HepG2 (cell line): ENCODE measurements around the gene TCTA. TPM values are rescaled to one million over a fixed set of nuclear protein-coding genes. Genes with fewer than 3 reads are reported as not detected.

Experiments
- ATAC-seq: fragments of 200-7000 bp; cut with Tn5 transposase; 3 replicates; pipeline ENCODE4 v1.9.1; 2020; ENCODE audit warnings: mild to moderate bottlenecking, moderate library complexity
- BruUV-seq: library from RNA; stranded (reverse); fragments of 400-500 nt; replicated peaks from 2 replicates; lab custom pipeline; 2021; lab: Mats Ljungman, UMichigan
- CTCF ChIA-PET: fragments of 300-600 bp; formaldehyde crosslinking; extraction: SDS; loops from one replicate; lab custom pipeline; 2021; ENCODE audit warnings: low total read pairs, inconsistent platforms, low intra/inter-chr PET ratio; lab: Yijun Ruan, JAX
- POLR2A ChIA-PET: fragments of 350-600 bp; sonication (Branson Sonifier 250); formaldehyde crosslinking; loops from one replicate; lab custom pipeline; 2020; ENCODE audit warnings: antibody characterized with exemption, inconsistent platforms; lab: Yijun Ruan, JAX
- DNase-seq: peaks from one replicate; pipeline ENCODE4 v3.0.0-alpha.2; 2015; ENCODE audit warnings: low spot score
- FAIRE-seq: peaks from 3 replicates; lab custom pipeline; 2011; peaks lifted over from hg19 to GRCh38; lab: Jason Lieb, UNC
- H2AFZ ChIP-seq: one replicate; pipeline ENCODE4 v1.6.1; 2011; ENCODE audit warnings: low read length, inconsistent platforms
- H3K27ac ChIP-seq: fragments of 300-600 bp; 3 replicates; pipeline ENCODE4 v1.8.0; 2011; ENCODE audit warnings: mixed run types, mild to moderate bottlenecking, mixed read lengths, low read length, inconsistent platforms; ENCODE audit not compliant: insufficient read depth; ENCODE audit errors: extremely low read length
- H3K27me3 ChIP-seq, 2 experiments: fragments of 200-600 bp in 1 of 2; 2 replicates in 1 of 2; 3 replicates in 1 of 2; pipeline versions ENCODE4 v1.6.0 to v1.8.0; 2011; ENCODE audit warnings: low read length in 2 of 2, mild to moderate bottlenecking in 2 of 2, moderate library complexity in 2 of 2, inconsistent platforms in 1 of 2; ENCODE audit not compliant: insufficient read depth in 2 of 2, control insufficient read depth in 1 of 2
- H3K36me3 ChIP-seq, 2 experiments: fragments of 200-600 bp in 1 of 2; replicated peaks in 1 of 2; 2 replicates in 1 of 2; 3 replicates in 1 of 2; pipeline versions ENCODE4 v1.5.1 to v1.8.0; 2011; ENCODE audit warnings: low read length in 2 of 2, inconsistent platforms in 1 of 2; ENCODE audit not compliant: insufficient read depth in 2 of 2, control insufficient read depth in 1 of 2
- H3K4me1 ChIP-seq: 2 replicates; pipeline ENCODE4 v1.5.1; 2012; ENCODE audit warnings: low read length, inconsistent platforms; ENCODE audit not compliant: insufficient read depth
- H3K4me2 ChIP-seq: 2 replicates; pipeline ENCODE4 v1.6.0; 2011; ENCODE audit warnings: low read depth, low read length, inconsistent platforms
- H3K4me3 ChIP-seq, 3 experiments: fragments of 200-600 bp in 1 of 3; sonication (generic), shearing (Covaris generic) in 1 of 3; replicated peaks in 1 of 3; 2 replicates each; pipeline ENCODE4 v1.5.1; 2011 to 2016; ENCODE audit warnings: low read length in 3 of 3, inconsistent platforms in 2 of 3, low read depth in 2 of 3, mild to moderate bottlenecking in 2 of 3, control low read depth in 1 of 3, mixed read lengths in 1 of 3; ENCODE audit not compliant: insufficient read depth in 1 of 3
- H3K79me2 ChIP-seq: one replicate; pipeline ENCODE4 v1.6.1; 2011; ENCODE audit warnings: low read length, inconsistent platforms; ENCODE audit not compliant: insufficient read depth
- H3K9ac ChIP-seq: 2 replicates; pipeline ENCODE4 v1.6.0; 2011; ENCODE audit warnings: mild to moderate bottlenecking, low read depth, low read length, inconsistent platforms; ENCODE audit not compliant: insufficient read depth
- H3K9me3 ChIP-seq: 2 replicates; pipeline ENCODE4 v1.5.1; 2012; ENCODE audit warnings: mild to moderate bottlenecking, low read length
- H4K20me1 ChIP-seq: 2 replicates; pipeline ENCODE4 v1.6.0; 2011; ENCODE audit warnings: inconsistent platforms, mild to moderate bottlenecking, low read length, moderate library complexity; ENCODE audit not compliant: insufficient read depth
- CEBPB ChIP-seq: IDR thresholded peaks from 2 replicates; pipeline ENCODE4 v1.6.1; 2011; ENCODE audit warnings: low read depth, low read length, improper control_type of control experiment, borderline replicate concordance
- CHD4 ChIP-seq: fragments of 200-600 bp; sonication (generic); IDR thresholded peaks from 2 replicates; pipeline ENCODE4 v1.7.0; 2017; ENCODE audit warnings: mild to moderate bottlenecking, low read length, borderline replicate concordance
- DDIT3 ChIP-seq: sonication (generic); formaldehyde crosslinking; IDR thresholded peaks from 2 replicates; pipeline ENCODE4 v1.4.0; 2020; ENCODE audit warnings: mild to moderate bottlenecking, missing genetic modification reagents
- MLX ChIP-seq: IDR thresholded peaks from 2 replicates; pipeline ENCODE4 v1.6.1; 2016
- POLR2G ChIP-seq: fragments of 200-400 bp; formaldehyde crosslinking; IDR thresholded peaks from 2 replicates; pipeline ENCODE4 v1.6.1; 2018; ENCODE audit warnings: mild to moderate bottlenecking, low read depth, low read length, moderate library complexity
- SYNCRIP ChIP-seq: fragments of 200-400 bp; formaldehyde crosslinking; IDR thresholded peaks from 2 replicates; pipeline ENCODE4 v1.6.1; 2018; ENCODE audit warnings: mild to moderate bottlenecking, low read depth, low read length; ENCODE audit not compliant: insufficient read depth
- ZBTB14 ChIP-seq: sonication (generic); formaldehyde crosslinking; IDR thresholded peaks from 2 replicates; pipeline ENCODE4 v1.4.0; 2020; ENCODE audit warnings: missing genetic modification reagents
- ZNF33B ChIP-seq: sonication (generic); formaldehyde crosslinking; IDR thresholded peaks from 2 replicates; pipeline ENCODE4 v1.5.1; 2020; ENCODE audit warnings: mild to moderate bottlenecking, missing genetic modification reagents
- ZNF557 ChIP-seq: sonication (generic); formaldehyde crosslinking; IDR thresholded peaks from 2 replicates; pipeline ENCODE4 v1.4.0; 2020; ENCODE audit warnings: missing genetic modification reagents
- WGBS: methylation state at CpG from one replicate; pipeline ENCODE4 v1.1.6; 2017; ENCODE audit warnings: low lambda C conversion rate; 5-methylcytosine and 5-hydroxymethylcytosine counted together
- in situ Hi-C: cut with HindIII; loops from 2 replicates; pipeline ENCODE4 v1.10.0; 2017; ENCODE audit warnings: low pct_unique_long_range_greater_than_20kb; ENCODE audit not compliant: extremely low pct_ligation_motif_present
- intact Hi-C: fragments of 100-400 bp; cut with micrococcal nuclease; formaldehyde crosslinking; loops from one replicate; pipeline ENCODE4 v1.10.0; 2022; ENCODE audit not compliant: unreplicated experiment
- polyA plus RNA-seq, 8 experiments: library from polyadenylated mRNA; depleted of rRNA in 3 of 8; stranded (reverse) in 7 of 8; unstranded in 1 of 8; fragments of >200 nt; fragmentation: Illumina TruSeq in 4 of 8; extraction: Trizol in 4 of 8; gene quantifications; 2 replicates each; pipeline versions ENCODE4 v1.2.1 to v1.2.3, GENCODE V29; 2011 to 2016; ENCODE audit warnings: low read depth in 4 of 8, missing spikeins in 1 of 8, mixed read lengths in 1 of 8; ENCODE audit not compliant: insufficient read depth in 1 of 8
- total RNA-seq, 5 experiments: library from RNA; depleted of rRNA; stranded (reverse); fragments of >200 nt; fragmentation: Illumina TruSeq; extraction: Trizol; gene quantifications; 2 replicates each; pipeline ENCODE4 v1.2.3, GENCODE V29; 2016; ENCODE audit warnings: low read depth in 1 of 5

TCTA gene
- total and polyA plus RNA-seq, 2 of the 13 experiments (the other 11 are each of a cell fraction or from before 2014, with no cell fraction given): 8.3 to 13.2 TPM

GRCh38 chr3:49383387-49383786 is 28.8 kb upstream of the TCTA start:
- Histone ChIP-seq H3K4me1 (peaks cover 48% of the 10 kb centered on the region), H3K27me3 (no peaks in the 10 kb centered on the region), H3K27ac (no peak overlapping the region), H4K20me1 (peaks cover 35% of the 10 kb centered on the region), H3K79me2 (peaks cover 90% of the 10 kb centered on the region), H3K36me3 (no peaks in the 10 kb centered on the region; a peak in 1 of 5 replicates), H3K9ac (no peak overlapping the region), H2AFZ (no peak overlapping the region), H3K4me2 (no peak overlapping the region), H3K9me3 (no peaks in the 10 kb centered on the region), H3K4me3 (no peak overlapping the region)
- DNase-seq: no peak
- no TSS peak for BruUV-seq
- in situ Hi-C loops: no loop called here
- 73% methylated on average over 5 of the region's 5 CpGs for WGBS
- intact Hi-C loops: no loop called here
- TF ChIP-seq DDIT3 (no peak), CHD4 (no peak), MLX (no peak), CEBPB (no peak), ZNF557 (CRISPR knock-in tag) (no peak), POLR2G (no peak), ZNF33B (no peak), ZBTB14 (CRISPR knock-in tag) (no peak), SYNCRIP (no peak)
- no peak for FAIRE-seq
- CTCF ChIA-PET: no interaction called here
- ATAC-seq: no peak
- POLR2A ChIA-PET: interaction anchor here (0.6 kb wide), 1 partner anchor 24 kb away, joined by 3 read pairs; no protein-coding TSS in a partner anchor
